Right lobe of liver (tissue), 4 donors: ENCODE results near the gene CDK14.

ENCODE experiments used
- CTCF ChIP-seq, 4 donors: fragments of 200-600 bp in 3 of 4; fragments of 450-650 bp in 1 of 4; IDR thresholded peaks; one replicate each; pipeline versions ENCODE4 v1.5.1 to v1.8.0; 2016 to 2022; ENCODE audit warnings: antibody characterized with exemption in 4 of 4, mild to moderate bottlenecking in 2 of 4
- POLR2A ChIP-seq: fragments of 450-650 bp; IDR thresholded peaks from one replicate; pipeline ENCODE4 v1.6.1; 2017; ENCODE audit warnings: antibody characterized with exemption, mild to moderate bottlenecking
- donor health status: DM: no; HTN: no; CAD: no.
- donor health status: DM: no; HTN: no; CAD: no.
- donor health status: DM: no; HTN: yes; CAD: no.

GRCh38 chr7:90951229-90951628 lies 355.1 kb downstream of the CDK14 start:
- TF ChIP-seq CTCF (IDR thresholded peaks at IDR 0.05) (no peak), POLR2A (no peak)
